ENCODE results near the gene CCDC38. TPM values are rescaled to one million over a fixed set of nuclear protein-coding genes. Genes with fewer than 3 reads are reported as not detected.

Gene CCDC38
- total RNA-seq, 1 donor from 2014 or later = 0.13 TPM

GRCh38 chr12:95863337-95863736 is 79.1 kb downstream of the CCDC38 start:
- Mint-ChIP-seq H3K4me3 (no peak overlapping the region), H3K36me3 (peaks cover 37% of the 10 kb centered on the region), H3K9me3 (peaks cover 13% of the 10 kb centered on the region), H3K27me3 (ENCODE audit: insufficient read depth, low read depth) (no peaks in the 10 kb centered on the region), H3K4me1 (no peaks in the 10 kb centered on the region), H3K27ac (no peak overlapping the region)
- DNase-seq (ENCODE audit: low spot score) = no peak
- Histone ChIP-seq H3F3A (ENCODE audit: low read depth) (peaks cover 14% of the 10 kb centered on the region), H3K36me3 (peaks cover 54% of the 10 kb centered on the region), H3K4me2 (no peak overlapping the region), H3K79me2 (ENCODE audit: low read depth) (peaks cover 80% of the 10 kb centered on the region), H2AFZ (replicated peaks) (no peak overlapping the region), H4K20me1 (ENCODE audit: low read depth) (peaks cover 17% of the 10 kb centered on the region), H3K4me1 (peaks cover 6% of the 10 kb centered on the region), H3K9me3 (ENCODE audit: low read depth) (peaks cover 16% of the 10 kb centered on the region), H3K9ac (no peak overlapping the region), H3K27me3 (no peaks in the 10 kb centered on the region), H3K4me3 (no peak overlapping the region), H3K27ac (no peak overlapping the region)
- no peak for TF ChIP-seq EZH2 (IDR thresholded peaks at IDR 0.05)
- TF ChIP-seq, protein P1, sequence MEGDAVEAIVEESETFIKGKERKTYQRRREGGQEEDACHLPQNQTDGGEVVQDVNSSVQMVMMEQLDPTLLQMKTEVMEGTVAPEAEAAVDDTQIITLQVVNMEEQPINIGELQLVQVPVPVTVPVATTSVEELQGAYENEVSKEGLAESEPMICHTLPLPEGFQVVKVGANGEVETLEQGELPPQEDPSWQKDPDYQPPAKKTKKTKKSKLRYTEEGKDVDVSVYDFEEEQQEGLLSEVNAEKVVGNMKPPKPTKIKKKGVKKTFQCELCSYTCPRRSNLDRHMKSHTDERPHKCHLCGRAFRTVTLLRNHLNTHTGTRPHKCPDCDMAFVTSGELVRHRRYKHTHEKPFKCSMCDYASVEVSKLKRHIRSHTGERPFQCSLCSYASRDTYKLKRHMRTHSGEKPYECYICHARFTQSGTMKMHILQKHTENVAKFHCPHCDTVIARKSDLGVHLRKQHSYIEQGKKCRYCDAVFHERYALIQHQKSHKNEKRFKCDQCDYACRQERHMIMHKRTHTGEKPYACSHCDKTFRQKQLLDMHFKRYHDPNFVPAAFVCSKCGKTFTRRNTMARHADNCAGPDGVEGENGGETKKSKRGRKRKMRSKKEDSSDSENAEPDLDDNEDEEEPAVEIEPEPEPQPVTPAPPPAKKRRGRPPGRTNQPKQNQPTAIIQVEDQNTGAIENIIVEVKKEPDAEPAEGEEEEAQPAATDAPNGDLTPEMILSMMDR (IDR thresholded peaks at IDR 0.05) = no peak
- no peak for TF ChIP-seq EZH2phosphoT487 (IDR thresholded peaks at IDR 0.05)

- Histone ChIP-seq H3F3A (ENCODE audit: low read depth) (peaks cover 23% of the 10 kb centered on the region), H3K79me2 (ENCODE audit: low read depth) (peaks cover 80% of the 10 kb centered on the region), H3K27me3 (no peaks in the 10 kb centered on the region), H4K20me1 (ENCODE audit: low read depth) (peaks cover 17% of the 10 kb centered on the region), H3K4me3 (no peak overlapping the region), H3K9me3 (ENCODE audit: low read depth) (peaks cover 16% of the 10 kb centered on the region), H3K27ac (no peak overlapping the region), H2AFZ (replicated peaks) (no peak overlapping the region), H3K36me3 (peaks cover 50% of the 10 kb centered on the region), H3K4me2 (no peak overlapping the region), H3K9ac (no peak overlapping the region), H3K4me1 (peaks cover 11% of the 10 kb centered on the region)
- H3K9me3 Mint-ChIP-seq = peaks cover 13% of the 10 kb centered on the region
- H3K27me3 Mint-ChIP-seq (ENCODE audit: insufficient read depth, low read depth) = no peaks in the 10 kb centered on the region
- DNase-seq (ENCODE audit: low spot score) = no peak
- H3K4me1 Mint-ChIP-seq = no peaks in the 10 kb centered on the region
- no peak overlapping the region for H3K27ac Mint-ChIP-seq
- no peak for TF ChIP-seq EZH2phosphoT487 (IDR thresholded peaks at IDR 0.05)
- TF ChIP-seq, protein P1 (IDR thresholded peaks at IDR 0.05) = no peak
- TF ChIP-seq EZH2 (IDR thresholded peaks at IDR 0.05) = no peak
- H3K36me3 Mint-ChIP-seq = peaks cover 33% of the 10 kb centered on the region
- H3K4me3 Mint-ChIP-seq = no peak overlapping the region
Observed at GRCh38 chr12:95862038-95862437, 80.4 kb downstream of the CCDC38 start.

- Histone ChIP-seq H3K36me3 (peaks cover 32% of the 10 kb centered on the region), H3K27me3 (no peaks in the 10 kb centered on the region), H3K79me2 (ENCODE audit: low read depth) (peaks cover 65% of the 10 kb centered on the region), H3K27ac (no peak overlapping the region), H3K4me1 (peaks cover 11% of the 10 kb centered on the region), H2AFZ (replicated peaks) (no peak overlapping the region), H3K9me3 (ENCODE audit: low read depth) (peaks cover 16% of the 10 kb centered on the region), H3F3A (ENCODE audit: low read depth) (peaks cover 12% of the 10 kb centered on the region), H4K20me1 (ENCODE audit: low read depth) (peaks cover 17% of the 10 kb centered on the region), H3K4me3 (peak overlapping the region; percentile 95), H3K9ac (peak overlapping the region; percentile 93), H3K4me2 (peak overlapping the region; percentile 92)
- peaks cover 13% of the 10 kb centered on the region for H3K9me3 Mint-ChIP-seq
- H3K36me3 Mint-ChIP-seq = peaks cover 29% of the 10 kb centered on the region
- no peak overlapping the region for H3K4me3 Mint-ChIP-seq
- no peaks in the 10 kb centered on the region for H3K4me1 Mint-ChIP-seq
- H3K27me3 Mint-ChIP-seq (ENCODE audit: insufficient read depth, low read depth) = no peaks in the 10 kb centered on the region
- TF ChIP-seq EZH2 (IDR thresholded peaks at IDR 0.05) (no peak), EZH2phosphoT487 (IDR thresholded peaks at IDR 0.05) (no peak)
- TF ChIP-seq, protein P1 (IDR thresholded peaks at IDR 0.05) = no peak
- DNase-seq (ENCODE audit: low spot score) = no peak
- H3K27ac Mint-ChIP-seq = no peak overlapping the region
Observed at GRCh38 chr12:95859947-95860850, 82.2 kb downstream of the CCDC38 start.
